Measurements from ENCODE around the gene NUDT12.
A peak's percentile ranks its signal among the peaks of the same experiment; 100 is the strongest.

The NUDT12 gene

GRCh38 chr5:103562453-103563157 is at the start of gene NUDT12:
NUDT12 (minus strand) TSS chr5:103562789; CDS start chr5:103560248, 2,541 bp downstream.
- DNase-seq (ENCODE audit: low read depth in 2 of 2): peak; percentile 6 to 8

GRCh38 chr5:103607346-103607745 is 44.8 kb upstream of the NUDT12 start:
- DNase-seq (ENCODE audit: low read depth in 2 of 2): no peak

DNA sequence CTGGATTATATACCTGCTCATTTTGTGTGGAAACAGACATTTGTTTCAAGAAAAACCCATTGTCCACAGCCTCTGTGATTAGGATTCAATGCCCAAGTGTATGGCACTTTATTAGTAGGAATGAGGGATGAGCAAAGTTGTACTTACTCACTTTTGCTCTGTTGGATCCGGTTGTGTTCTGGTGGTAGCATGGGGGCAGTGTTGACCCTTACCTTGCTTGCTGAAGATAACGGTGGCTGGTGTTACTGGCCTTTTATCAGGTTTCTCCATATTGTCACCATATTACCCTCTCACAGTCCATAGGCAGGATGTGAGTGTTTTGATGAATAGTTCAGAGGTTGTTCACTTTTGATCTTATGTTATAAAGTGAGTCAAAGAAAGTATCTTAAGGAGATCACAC is 42.7 kb upstream of the NUDT12 start:
- DNase-seq (ENCODE audit: low read depth in 2 of 2): no peak

- no peak for DNase-seq (ENCODE audit: low read depth in 2 of 2)
These were observed 39.8 kb upstream of the NUDT12 start for GRCh38 chr5:103602438-103602837.

- DNase-seq (ENCODE audit: low read depth in 2 of 2): no peak
These were observed 38.7 kb upstream of the NUDT12 start for GRCh38 chr5:103601314-103601713.

DNA sequence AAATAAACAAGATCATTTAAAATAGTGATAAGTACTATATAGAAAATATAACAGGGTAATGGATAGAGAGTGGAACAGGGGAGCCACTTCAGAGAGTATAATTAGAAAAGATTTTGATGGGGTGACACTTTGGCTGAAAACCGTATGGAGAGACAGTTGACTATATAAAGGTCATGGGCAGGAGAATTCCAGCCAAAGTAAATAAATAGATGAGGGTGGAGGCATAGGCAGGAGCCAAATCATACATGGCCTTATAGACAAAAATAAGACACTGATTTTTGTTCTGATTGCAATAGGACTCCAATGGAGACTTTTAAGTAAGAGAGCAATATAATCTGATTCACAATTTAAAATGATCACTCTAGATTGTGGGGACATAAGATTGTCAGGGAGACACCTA is 37.5 kb upstream of the NUDT12 start:
- no peak for DNase-seq (ENCODE audit: low read depth in 2 of 2)

DNA sequence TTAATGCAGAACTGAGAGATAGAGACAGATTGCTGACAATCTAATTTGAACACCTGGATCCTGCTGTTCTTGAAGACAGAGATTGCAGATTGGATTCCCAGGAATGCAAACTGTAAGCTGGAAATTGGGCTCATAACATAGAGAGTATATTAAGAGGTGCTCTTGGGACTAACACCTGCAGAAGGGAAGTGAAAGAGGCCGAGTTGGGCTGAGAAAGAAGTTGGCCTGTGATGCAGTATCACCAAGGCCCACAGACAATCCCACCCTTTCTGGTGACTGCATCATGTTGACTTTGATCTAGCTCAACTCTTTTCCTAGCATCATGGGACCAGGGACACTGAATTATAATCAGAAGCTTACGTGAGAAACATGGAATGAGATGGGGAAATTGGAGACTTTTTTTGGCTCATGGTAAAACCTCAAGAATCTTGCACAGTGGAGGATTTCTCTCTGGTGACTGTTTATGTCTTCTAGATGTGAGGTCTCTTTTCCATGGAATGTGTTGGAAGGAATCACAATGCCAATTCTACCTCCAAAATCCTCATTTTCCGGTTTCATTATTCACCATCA is 36.5 kb upstream of the NUDT12 start:
- DNase-seq (ENCODE audit: low read depth in 2 of 2): no peak

DNA sequence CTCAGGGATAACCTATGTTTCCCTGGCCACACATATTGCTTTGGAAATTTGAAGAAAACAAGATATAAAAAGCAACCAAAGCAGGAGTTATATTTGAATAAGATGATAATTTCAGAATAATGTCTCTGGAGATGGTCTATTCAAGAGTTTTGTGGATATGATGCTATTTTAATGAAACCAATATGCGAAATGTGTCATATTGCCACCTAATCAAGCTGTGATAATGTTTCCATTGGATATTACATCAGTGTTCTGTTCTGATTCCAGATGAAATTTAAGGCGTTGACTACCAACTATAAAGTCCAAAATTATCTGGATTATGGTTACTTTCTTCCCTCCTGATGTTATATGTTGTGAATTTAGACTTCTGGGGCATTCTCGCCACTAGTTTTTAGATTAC is 27.6 kb upstream of the NUDT12 start:
- DNase-seq (ENCODE audit: low read depth in 2 of 2): no peak

GRCh38 chr5:103589776-103590175 is 27.2 kb upstream of the NUDT12 start:
- no peak for DNase-seq (ENCODE audit: low read depth in 2 of 2)

DNA sequence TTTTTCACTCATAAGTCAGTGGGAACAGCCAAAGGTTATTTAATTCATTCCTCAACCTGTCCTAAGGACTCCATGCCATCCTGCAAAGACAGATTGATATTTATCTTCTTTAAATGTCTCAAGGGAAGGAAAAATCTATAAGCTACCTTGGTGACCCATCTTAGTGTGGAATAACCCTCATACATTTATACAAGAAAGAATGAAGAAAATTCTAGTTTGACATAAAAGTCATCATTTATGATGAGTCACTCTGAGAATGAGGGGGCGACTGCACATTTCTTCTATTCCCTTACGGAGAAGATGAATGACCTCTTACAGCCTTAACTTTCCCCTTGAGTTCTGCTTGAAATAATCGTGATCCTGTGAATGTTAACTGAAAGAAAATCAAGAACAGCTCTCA is 26.8 kb upstream of the NUDT12 start:
- no peak for DNase-seq (ENCODE audit: low read depth in 2 of 2)

- no peak for DNase-seq (ENCODE audit: low read depth in 2 of 2)
These were observed 24.7 kb upstream of the NUDT12 start for GRCh38 chr5:103587185-103587748.

GRCh38 chr5:103582364-103582763 is 19.8 kb upstream of the NUDT12 start:
- DNase-seq (ENCODE audit: low read depth in 2 of 2): no peak

- no peak for DNase-seq (ENCODE audit: low read depth in 2 of 2)
These were observed 10.8 kb upstream of the NUDT12 start for GRCh38 chr5:103573411-103573810.

DNA sequence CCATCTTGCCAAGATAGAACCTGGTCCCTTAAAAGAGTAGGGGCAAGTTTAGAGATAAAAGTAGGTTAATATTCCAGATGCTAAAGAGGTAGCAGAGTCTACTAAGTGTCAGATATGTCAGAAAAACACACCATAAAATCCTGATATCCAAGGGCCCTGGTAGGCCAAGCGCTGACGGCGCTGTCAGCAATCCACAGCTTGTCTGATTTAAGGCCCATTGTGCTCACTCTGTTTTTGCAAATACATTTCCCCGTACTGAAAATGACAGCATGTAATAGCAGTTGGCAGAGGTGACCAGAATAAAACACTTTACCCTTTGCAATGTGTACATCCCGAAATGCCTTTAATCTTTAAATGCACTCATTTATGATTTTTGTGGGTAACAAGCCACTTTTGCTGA is 9.9 kb upstream of the NUDT12 start:
- no peak for DNase-seq (ENCODE audit: low read depth in 2 of 2)

GRCh38 chr5:103571730-103572129 is 9.1 kb upstream of the NUDT12 start:
- DNase-seq (ENCODE audit: low read depth in 2 of 2): no peak

GRCh38 chr5:103569313-103570060 is 6.9 kb upstream of the NUDT12 start:
- DNase-seq (ENCODE audit: low read depth in 2 of 2): no peak

- no peak for DNase-seq (ENCODE audit: low read depth in 2 of 2)
These were observed 3.1 kb upstream of the NUDT12 start for GRCh38 chr5:103565719-103566118.

DNA sequence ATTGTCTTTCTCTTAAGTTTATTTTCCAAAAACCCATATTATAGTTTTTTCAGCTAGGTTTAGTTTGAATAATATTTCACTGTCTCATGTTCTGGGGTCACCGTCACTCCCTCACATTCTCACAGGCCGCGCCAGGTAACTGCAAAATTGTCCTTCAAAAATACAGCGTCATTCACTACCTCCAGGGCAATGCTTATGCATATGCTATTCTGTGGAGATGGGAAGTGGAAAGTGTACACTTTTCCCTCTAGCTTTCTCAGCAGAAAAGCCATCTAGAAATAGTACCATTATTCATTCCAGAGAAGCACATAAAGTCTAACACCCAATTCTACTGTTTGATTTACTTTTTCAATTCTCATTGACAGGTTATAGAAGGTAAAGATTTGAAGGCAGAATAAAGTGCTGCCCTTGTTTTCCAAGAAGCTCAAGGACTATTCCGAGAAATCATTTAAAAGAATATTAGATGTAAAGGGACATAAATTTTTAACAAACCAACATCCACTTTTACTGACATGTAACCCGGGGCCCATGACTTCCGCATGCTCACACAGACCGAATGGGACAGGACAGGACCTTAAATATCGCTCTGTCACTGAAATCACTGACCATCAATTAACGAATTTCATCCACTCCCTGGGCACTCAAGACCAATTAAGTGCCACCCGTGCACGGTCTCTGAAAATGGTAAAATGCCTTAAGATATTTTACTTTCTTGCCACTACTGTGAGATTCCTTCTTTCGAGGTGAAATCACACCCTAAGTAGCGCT is 720 bp downstream of the NUDT12 start:
- DNase-seq (ENCODE audit: low read depth in 2 of 2): no peak

DNA sequence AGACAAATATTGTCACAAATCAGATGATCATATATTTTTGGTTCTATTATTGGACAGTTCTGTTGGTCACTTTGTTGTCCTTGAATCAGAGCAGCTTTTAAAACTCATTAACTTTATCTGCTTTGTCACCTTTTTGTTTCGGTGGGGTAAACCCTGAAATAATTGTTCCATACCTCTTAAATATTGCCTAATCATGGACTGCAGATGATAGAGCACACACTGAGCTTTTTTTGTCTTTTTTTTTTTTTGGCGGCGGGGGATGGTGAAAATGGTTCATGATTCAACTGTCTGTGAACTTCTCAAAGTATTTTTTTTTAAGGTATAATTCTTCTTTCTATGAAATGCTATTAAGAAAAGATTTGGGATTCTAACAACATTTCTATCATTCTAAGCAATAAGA is 1.8 kb downstream of the NUDT12 start:
- no peak for DNase-seq (ENCODE audit: low read depth in 2 of 2)

DNA sequence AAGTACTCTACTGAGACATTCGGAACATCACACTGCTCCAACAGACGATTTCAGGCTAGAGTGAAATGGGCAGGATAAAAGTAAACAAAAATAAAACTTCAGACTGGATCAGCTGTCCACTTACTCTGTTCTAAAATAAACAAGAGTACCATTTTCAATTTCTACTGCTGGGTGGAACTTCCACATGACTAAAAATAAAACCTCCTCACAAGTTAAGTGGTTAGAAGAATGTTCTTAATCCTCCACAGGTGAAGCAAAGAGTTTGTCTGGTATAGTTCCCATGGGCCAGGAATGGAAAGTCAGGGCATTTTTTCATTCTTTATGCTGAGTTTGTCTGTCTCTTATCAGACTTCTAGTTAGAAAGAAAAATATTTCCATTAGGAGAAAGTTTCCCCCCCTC is 15.7 kb downstream of the NUDT12 start:
- no peak for DNase-seq (ENCODE audit: low read depth in 2 of 2)

DNA sequence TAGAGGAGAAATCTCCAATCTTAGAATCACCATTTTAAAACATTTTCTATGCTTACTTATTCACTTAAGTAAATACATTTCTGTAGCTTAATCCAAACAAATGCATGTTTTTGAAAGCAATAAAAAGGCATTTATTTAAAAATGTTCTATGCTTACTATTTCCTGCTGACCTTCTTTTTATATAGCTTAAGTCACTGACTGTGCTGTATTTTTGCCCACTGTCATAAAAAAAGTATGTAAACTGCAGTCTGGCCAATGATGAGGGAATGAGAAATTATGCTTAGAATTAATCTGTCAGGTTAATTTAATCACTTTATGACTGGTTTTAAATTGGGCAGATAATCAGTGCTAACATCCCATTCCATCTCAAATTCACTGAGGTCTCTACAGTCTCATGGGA is 20.1 kb downstream of the NUDT12 start:
- no peak for DNase-seq (ENCODE audit: low read depth in 2 of 2)

GRCh38 chr5:103541569-103541968 is 21.0 kb downstream of the NUDT12 start:
- DNase-seq (ENCODE audit: low read depth in 2 of 2): no peak
